ENCODE results near the gene SOX15. TPM values are rescaled to one million over a fixed set of nuclear protein-coding genes. Genes with fewer than 3 reads are reported as not detected.
A peak's percentile ranks its signal among the peaks of the same experiment; 100 is the strongest.

Gene SOX15
- total RNA-seq, 1 donor from 2014 or later = 0.78 TPM

GRCh38 chr17:7631398-7632380 lies 41.8 kb upstream of the SOX15 start:
- no peaks in the 10 kb centered on the region for H3K27me3 Mint-ChIP-seq (ENCODE audit: unreplicated experiment)
- peaks cover 3% of the 10 kb centered on the region for H3K36me3 Mint-ChIP-seq (ENCODE audit: unreplicated experiment)
- TF ChIP-seq CTCF (IDR thresholded peaks at IDR 0.05) = no peak
- H3K4me3 Mint-ChIP-seq (ENCODE audit: unreplicated experiment) = no peak overlapping the region
- H3K9me3 Mint-ChIP-seq (ENCODE audit: unreplicated experiment) = no peaks in the 10 kb centered on the region
- H3K4me1 Mint-ChIP-seq (ENCODE audit: unreplicated experiment) = peaks cover 6% of the 10 kb centered on the region
- no peak for DNase-seq (ENCODE audit: extremely low spot score, unreplicated experiment)
- H3K27ac Mint-ChIP-seq (ENCODE audit: unreplicated experiment) = no peak overlapping the region

DNA sequence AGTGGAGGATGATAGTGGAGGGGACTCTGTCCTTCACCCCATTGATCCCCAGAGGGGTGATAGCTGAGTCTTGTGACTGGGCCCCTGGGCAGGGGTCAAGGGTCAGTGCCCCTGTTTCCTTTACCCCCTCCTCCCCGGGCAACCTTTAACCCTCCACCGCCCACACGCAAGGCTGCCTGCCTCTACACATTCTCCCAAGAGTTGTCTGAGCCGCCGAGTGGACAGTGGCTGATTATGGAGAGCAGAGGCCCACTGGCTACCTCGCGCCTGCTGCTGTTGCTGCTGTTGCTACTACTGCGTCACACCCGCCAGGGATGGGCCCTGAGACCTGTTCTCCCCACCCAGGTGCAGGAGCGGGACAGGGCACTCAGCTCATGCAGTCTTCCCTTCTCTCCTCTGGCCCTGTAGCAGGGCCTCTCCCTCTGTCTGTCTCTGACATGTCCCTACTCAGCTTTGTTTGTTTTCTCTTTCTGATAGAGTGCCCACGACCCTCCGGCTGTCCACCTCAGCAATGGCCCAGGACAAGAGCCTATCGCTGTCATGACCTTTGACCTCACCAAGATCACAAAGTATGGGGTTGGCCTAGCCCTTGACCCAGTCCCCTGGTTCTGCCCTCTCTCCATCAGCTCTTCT lies 40.2 kb upstream of the SOX15 start, which contains the start of gene SHBG:
TSS of gene SHBG (plus strand) at position 197 of the 633 bp plus-strand sequence. CDS start at position 235, 38 bp downstream.
- TF ChIP-seq CTCF (IDR thresholded peaks at IDR 0.05) = no peak
- no peak within 1 kb of the TSS for H3K4me3 Mint-ChIP-seq (ENCODE audit: unreplicated experiment)
- no peaks in the 10 kb centered on the region for H3K27me3 Mint-ChIP-seq (ENCODE audit: unreplicated experiment)
- DNase-seq (ENCODE audit: extremely low spot score, unreplicated experiment) = no peak
- H3K4me1 Mint-ChIP-seq (ENCODE audit: unreplicated experiment) = peaks cover 13% of the 10 kb centered on the region
- no peak within 1 kb of the TSS for H3K27ac Mint-ChIP-seq (ENCODE audit: unreplicated experiment)
- H3K9me3 Mint-ChIP-seq (ENCODE audit: unreplicated experiment) = no peaks in the 10 kb centered on the region
- H3K36me3 Mint-ChIP-seq (ENCODE audit: unreplicated experiment) = peaks cover 8% of the 10 kb centered on the region

DNA sequence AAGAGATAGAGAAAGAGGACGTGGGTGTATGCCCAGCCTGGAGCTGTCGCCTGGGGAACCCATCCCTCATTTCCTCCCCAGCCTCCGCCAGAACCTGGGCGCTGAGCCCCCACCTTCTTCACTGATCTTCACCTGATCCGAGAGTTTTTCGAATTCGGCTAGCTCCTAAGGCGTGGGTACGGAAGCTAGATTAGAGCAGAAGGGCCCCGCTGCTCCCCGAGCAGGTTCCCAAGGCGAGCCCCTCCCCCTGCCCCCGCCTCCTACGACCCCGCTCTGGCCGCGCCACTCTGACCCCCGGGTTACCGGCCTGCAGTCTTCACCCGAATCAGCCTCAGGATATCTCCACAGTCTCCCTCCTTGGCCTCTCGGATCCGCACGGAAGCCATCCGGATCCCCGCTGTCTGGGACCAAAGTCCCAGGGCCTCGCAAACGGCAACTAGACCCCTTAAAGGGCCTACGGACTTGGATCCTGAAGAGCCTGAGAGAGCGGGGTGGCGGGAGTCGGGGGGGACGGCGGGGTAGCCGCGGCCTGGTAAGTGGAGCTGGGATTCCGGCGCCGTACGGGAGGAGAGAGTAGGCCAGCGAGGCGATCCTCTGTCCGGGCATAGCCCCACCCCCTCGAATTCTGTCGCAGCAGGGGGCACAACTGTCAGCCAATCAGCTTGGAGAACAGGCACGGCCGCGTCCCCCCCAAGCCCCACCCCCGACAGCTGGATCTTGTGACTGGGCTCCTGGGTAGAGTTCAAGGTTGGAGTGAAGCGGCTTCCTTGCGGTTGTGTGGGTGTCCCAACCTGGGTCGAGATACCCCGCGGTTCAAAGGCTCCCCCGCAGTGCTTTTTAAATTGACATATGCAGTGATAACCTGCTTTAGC lies 37.6 kb upstream of the SOX15 start, which contains the start of gene SAT2:
TSS of gene SAT2 (minus strand) at position 572 of the 872 bp plus-strand sequence. CDS start at position 386, 186 bp downstream.
- Mint-ChIP-seq H3K27ac (ENCODE audit: unreplicated experiment) (peak within 1 kb of the TSS; percentile 92), H3K4me1 (ENCODE audit: unreplicated experiment) (peaks cover 13% of the 10 kb centered on the region), H3K4me3 (ENCODE audit: unreplicated experiment) (peak within 1 kb of the TSS; percentile 87), H3K36me3 (ENCODE audit: unreplicated experiment) (peaks cover 10% of the 10 kb centered on the region), H3K27me3 (ENCODE audit: unreplicated experiment) (no peaks in the 10 kb centered on the region), H3K9me3 (ENCODE audit: unreplicated experiment) (no peaks in the 10 kb centered on the region)
- TF ChIP-seq CTCF (IDR thresholded peaks at IDR 0.05) = no peak
- DNase-seq (ENCODE audit: extremely low spot score, unreplicated experiment) = peak; percentile 99

DNA sequence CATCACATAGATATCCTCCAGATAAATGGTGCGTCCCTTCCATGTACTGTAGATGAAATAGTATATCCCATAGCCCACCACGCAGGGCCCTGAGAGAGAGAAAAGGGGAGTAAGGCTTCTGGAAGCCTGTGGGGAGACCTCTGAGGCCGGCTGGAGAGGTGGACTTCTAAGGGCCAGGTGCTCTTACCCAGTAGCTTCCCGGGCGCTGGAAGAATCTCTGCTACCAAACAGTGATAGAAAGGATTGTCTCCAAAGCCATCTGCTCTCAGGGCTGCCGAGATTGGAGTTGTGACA lies 37.0 kb upstream of the SOX15 start:
- H3K36me3 Mint-ChIP-seq (ENCODE audit: unreplicated experiment) = peaks cover 10% of the 10 kb centered on the region
- H3K27me3 Mint-ChIP-seq (ENCODE audit: unreplicated experiment) = no peaks in the 10 kb centered on the region
- H3K4me1 Mint-ChIP-seq (ENCODE audit: unreplicated experiment) = peaks cover 13% of the 10 kb centered on the region
- H3K9me3 Mint-ChIP-seq (ENCODE audit: unreplicated experiment) = no peaks in the 10 kb centered on the region
- TF ChIP-seq CTCF (IDR thresholded peaks at IDR 0.05) = no peak
- no peak for DNase-seq (ENCODE audit: extremely low spot score, unreplicated experiment)
- peak overlapping the region; percentile 92 for H3K27ac Mint-ChIP-seq (ENCODE audit: unreplicated experiment)
- peak overlapping the region; percentile 87 for H3K4me3 Mint-ChIP-seq (ENCODE audit: unreplicated experiment)
